H1 (cell line): ENCODE measurements around the gene TWIST2. TPM values are rescaled to one million over a fixed set of nuclear protein-coding genes. Genes with fewer than 3 reads are reported as not detected.

Experiments used
- BACH1 ChIP-seq: IDR thresholded peaks from 2 replicates; pipeline ENCODE4 v1.6.1; 2012; ENCODE audit warnings: low read length, improper control_type of control experiment
- BCL11A ChIP-seq, 2 experiments: IDR thresholded peaks; one replicate each; pipeline ENCODE4 v1.6.1; 2011; ENCODE audit warnings: low read depth in 2 of 2, low read length in 2 of 2, mild to moderate bottlenecking in 2 of 2
- CBX5 ChIP-seq: fragments of 300-800, 300-1000 bp; sonication (generic); IDR thresholded peaks from 2 replicates; pipeline ENCODE4 v1.7.1; 2016; ENCODE audit warnings: antibody characterized with exemption, low read length, low read depth
- CBX8 ChIP-seq: fragments of 300-800, 300-1000 bp; sonication (generic); IDR thresholded peaks from 2 replicates; pipeline ENCODE4 v1.7.1; 2016; ENCODE audit warnings: low read depth, low read length, borderline replicate concordance
- EZH2 ChIP-seq: fragments of 200-600 bp; sonication (generic); IDR thresholded peaks from 2 replicates; pipeline ENCODE4 v1.7.1; 2012; ENCODE audit warnings: low read depth, mild to moderate bottlenecking, moderate library complexity, low read length, inconsistent platforms; ENCODE audit not compliant: severe bottlenecking
- NANOG ChIP-seq: IDR thresholded peaks from 2 replicates; pipeline ENCODE4 v1.6.1; 2011; ENCODE audit warnings: low read length, low read depth, mild to moderate bottlenecking, inconsistent platforms; ENCODE audit not compliant: insufficient read depth, poor library complexity, severe bottlenecking
- PHF8 ChIP-seq: fragments of 200-600 bp; sonication (generic); conservative IDR thresholded peaks from 2 replicates; pipeline ENCODE4 v1.7.1; 2012; ENCODE audit warnings: low read depth, mild to moderate bottlenecking, inconsistent platforms, low read length, moderate library complexity
- SIN3A ChIP-seq, 2 experiments: IDR thresholded peaks in 1 of 2; conservative IDR thresholded peaks in 1 of 2; 2 replicates each; pipeline ENCODE4 v1.6.1; 2011 to 2012; ENCODE audit warnings: low read length in 2 of 2, improper control_type of control experiment in 1 of 2, low read depth in 1 of 2, mild to moderate bottlenecking in 1 of 2
- TBP ChIP-seq: IDR thresholded peaks from 2 replicates; pipeline ENCODE4 v1.6.1; 2011; ENCODE audit warnings: low read depth, low read length, improper control_type of control experiment
- TCF12 ChIP-seq: IDR thresholded peaks from 2 replicates; pipeline ENCODE4 v1.6.1; 2011; ENCODE audit warnings: low read depth, mild to moderate bottlenecking, low read length
- polyA plus RNA-seq, 7 experiments: library from polyadenylated mRNA; depleted of rRNA in 3 of 7; stranded (reverse) in 5 of 7; unstranded in 2 of 7; fragments of >200 nt in 5 of 7; fragments of 200-250 nt in 2 of 7; gene quantifications; 1 replicate in 5 of 7; 2 replicates in 1 of 7; 4 replicates in 1 of 7; pipeline versions ENCODE4 v1.2.1 to v1.2.3, GENCODE V29; 2011 to 2013; ENCODE audit warnings: missing spikeins in 2 of 7, mixed read lengths in 2 of 7
- total RNA-seq: library from RNA; stranded (reverse); fragmentation: NEBNext Ultra II Directional; extraction: Animal tissue kit (Norgen Biotek cat#: 25700); gene quantifications from 2 replicates; pipeline ENCODE4 v1.2.1, GENCODE V29; 2021
- TF ChIP-seq, protein P1 (sequence below): IDR thresholded peaks from 2 replicates; pipeline ENCODE4 v1.6.1; 2012; ENCODE audit warnings: inconsistent platforms

TWIST2 gene
- total and polyA plus RNA-seq, 2 of the 8 experiments (the other 6 are each of a cell fraction or from before 2014, with no cell fraction given), result 2.6 to 4.3 TPM

DNA sequence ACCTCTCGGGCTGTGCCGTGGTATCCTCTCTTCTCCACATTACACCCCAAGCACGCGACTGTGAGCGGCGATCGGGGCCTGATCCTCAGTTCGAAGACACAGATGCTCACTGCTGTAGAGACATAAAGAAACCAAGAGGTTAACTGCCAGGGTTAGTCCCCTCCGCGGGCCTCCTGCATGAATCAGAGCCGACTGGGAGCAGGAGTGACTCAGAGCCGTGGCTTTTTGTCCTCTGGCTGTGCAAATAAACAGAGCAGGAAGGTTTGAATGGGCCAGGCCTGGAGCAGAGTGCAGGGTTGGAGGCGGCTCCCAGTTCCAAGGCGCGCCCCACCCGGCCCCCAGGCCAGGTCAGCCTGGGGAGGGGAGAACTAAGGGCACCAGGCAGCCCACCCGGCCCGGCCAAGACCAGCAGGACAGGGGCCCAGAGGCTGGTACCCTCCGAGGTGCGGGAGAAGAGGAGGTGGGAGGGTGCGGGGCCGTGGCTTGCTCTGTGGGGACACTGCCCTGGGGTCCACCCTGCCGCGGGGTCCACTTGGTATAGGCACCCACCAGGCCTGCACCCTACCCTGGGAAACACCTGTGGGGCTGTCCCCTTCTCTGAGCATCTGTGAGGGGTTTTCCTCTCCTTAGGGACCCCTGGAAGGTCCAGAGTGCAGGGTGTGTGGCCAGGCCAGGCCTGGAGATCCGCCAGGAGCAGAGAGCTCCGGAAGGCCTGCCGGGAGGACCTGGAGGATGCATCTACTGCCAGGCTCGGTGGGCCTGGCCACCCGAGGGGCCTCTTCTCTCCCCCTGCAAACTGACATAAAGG lies 16.5 kb downstream of the TWIST2 start (continued):
- TF ChIP-seq SIN3A (conservative IDR thresholded peaks at IDR 0.05 in 1 of 2, IDR thresholded peaks at IDR 0.05 in 1 of 2; ENCODE audit: low read depth in 1 of 2, low read length in 2 of 2) (no peak), TBP (no peak), CBX5 (no peak), BACH1 (no peak), NANOG (no peak), BCL11A (IDR thresholded peaks at IDR 0.05; ENCODE audit: low read depth in 2 of 2, low read length in 2 of 2) (no peak), CBX8 (no peak), PHF8 (no peak), TCF12 (no peak), EZH2 (no peak)
- TF ChIP-seq, protein P1, sequence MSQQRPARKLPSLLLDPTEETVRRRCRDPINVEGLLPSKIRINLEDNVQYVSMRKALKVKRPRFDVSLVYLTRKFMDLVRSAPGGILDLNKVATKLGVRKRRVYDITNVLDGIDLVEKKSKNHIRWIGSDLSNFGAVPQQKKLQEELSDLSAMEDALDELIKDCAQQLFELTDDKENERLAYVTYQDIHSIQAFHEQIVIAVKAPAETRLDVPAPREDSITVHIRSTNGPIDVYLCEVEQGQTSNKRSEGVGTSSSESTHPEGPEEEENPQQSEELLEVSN, result peak; percentile 73
